ENCODE measurements around the gene INTS11.

Gene INTS11

DNA sequence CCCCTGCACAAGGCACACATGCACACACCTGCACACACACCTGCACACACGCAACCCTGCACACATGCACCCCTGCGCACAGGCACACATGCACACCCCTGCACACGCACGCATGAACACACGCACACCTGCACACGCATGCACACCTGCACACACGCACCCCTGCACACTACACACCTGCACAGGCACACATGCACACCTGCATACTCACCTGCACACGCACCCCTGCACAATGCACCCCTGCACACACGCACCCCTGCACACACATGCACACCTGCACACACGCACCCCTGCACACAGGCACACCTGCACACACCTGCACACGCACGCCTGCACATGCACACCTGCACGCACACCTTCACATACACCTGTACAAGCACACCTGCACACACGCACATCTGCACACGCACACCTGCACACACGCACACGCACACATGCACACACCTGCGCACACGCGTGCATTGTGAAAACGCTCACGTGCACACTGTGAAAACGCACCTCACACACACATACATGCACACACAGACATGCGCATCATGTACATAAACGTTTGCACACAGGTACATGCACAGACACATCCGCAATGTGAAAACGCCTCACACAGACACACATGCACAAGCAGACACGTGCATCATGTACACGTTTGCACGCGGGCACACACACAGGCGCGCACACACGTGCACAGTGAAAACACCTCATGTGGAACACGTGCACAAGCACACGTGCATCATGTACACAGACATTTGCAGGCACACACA is 16.5 kb upstream of the INTS11 start:
- TF ChIP-seq OSR1 (CRISPR knock-in tag; IDR thresholded peaks at IDR 0.05) (no peak), TOX (CRISPR knock-in tag; IDR thresholded peaks at IDR 0.05; ENCODE audit: borderline replicate concordance) (no peak), ZFP30 (CRISPR knock-in tag; IDR thresholded peaks at IDR 0.05) (no peak), GLIS3 (CRISPR knock-in tag; IDR thresholded peaks at IDR 0.05) (no peak), ZNF565 (CRISPR knock-in tag; conservative IDR thresholded peaks at IDR 0.05; ENCODE audit: low read depth) (no peak), BACH2 (CRISPR knock-in tag; IDR thresholded peaks at IDR 0.05; ENCODE audit: borderline replicate concordance) (no peak), ZC3H10 (CRISPR knock-in tag; IDR thresholded peaks at IDR 0.05) (no peak), SNAI2 (CRISPR knock-in tag; IDR thresholded peaks at IDR 0.05) (no peak), ZNF70 (CRISPR knock-in tag; IDR thresholded peaks at IDR 0.05) (no peak), PPARA (CRISPR knock-in tag; IDR thresholded peaks at IDR 0.05; ENCODE audit: borderline replicate concordance) (no peak), ZFP3 (CRISPR knock-in tag; IDR thresholded peaks at IDR 0.05) (no peak), ESRRG (CRISPR knock-in tag; IDR thresholded peaks at IDR 0.05) (no peak)
- TF ChIP-seq, protein P1, sequence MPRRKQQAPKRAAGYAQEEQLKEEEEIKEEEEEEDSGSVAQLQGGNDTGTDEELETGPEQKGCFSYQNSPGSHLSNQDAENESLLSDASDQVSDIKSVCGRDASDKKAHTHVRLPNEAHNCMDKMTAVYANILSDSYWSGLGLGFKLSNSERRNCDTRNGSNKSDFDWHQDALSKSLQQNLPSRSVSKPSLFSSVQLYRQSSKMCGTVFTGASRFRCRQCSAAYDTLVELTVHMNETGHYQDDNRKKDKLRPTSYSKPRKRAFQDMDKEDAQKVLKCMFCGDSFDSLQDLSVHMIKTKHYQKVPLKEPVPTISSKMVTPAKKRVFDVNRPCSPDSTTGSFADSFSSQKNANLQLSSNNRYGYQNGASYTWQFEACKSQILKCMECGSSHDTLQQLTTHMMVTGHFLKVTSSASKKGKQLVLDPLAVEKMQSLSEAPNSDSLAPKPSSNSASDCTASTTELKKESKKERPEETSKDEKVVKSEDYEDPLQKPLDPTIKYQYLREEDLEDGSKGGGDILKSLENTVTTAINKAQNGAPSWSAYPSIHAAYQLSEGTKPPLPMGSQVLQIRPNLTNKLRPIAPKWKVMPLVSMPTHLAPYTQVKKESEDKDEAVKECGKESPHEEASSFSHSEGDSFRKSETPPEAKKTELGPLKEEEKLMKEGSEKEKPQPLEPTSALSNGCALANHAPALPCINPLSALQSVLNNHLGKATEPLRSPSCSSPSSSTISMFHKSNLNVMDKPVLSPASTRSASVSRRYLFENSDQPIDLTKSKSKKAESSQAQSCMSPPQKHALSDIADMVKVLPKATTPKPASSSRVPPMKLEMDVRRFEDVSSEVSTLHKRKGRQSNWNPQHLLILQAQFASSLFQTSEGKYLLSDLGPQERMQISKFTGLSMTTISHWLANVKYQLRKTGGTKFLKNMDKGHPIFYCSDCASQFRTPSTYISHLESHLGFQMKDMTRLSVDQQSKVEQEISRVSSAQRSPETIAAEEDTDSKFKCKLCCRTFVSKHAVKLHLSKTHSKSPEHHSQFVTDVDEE (CRISPR knock-in tag; IDR thresholded peaks at IDR 0.05): no peak
- TF ChIP-seq, protein P2, sequence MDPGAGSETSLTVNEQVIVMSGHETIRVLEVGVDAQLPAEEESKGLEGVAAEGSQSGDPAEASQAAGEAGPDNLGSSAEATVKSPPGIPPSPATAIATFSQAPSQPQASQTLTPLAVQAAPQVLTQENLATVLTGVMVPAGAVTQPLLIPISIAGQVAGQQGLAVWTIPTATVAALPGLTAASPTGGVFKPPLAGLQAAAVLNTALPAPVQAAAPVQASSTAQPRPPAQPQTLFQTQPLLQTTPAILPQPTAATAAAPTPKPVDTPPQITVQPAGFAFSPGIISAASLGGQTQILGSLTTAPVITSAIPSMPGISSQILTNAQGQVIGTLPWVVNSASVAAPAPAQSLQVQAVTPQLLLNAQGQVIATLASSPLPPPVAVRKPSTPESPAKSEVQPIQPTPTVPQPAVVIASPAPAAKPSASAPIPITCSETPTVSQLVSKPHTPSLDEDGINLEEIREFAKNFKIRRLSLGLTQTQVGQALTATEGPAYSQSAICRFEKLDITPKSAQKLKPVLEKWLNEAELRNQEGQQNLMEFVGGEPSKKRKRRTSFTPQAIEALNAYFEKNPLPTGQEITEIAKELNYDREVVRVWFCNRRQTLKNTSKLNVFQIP (CRISPR knock-in tag; IDR thresholded peaks at IDR 0.05; ENCODE audit: borderline replicate concordance, low read depth): no peak
- TF ChIP-seq, protein P3, sequence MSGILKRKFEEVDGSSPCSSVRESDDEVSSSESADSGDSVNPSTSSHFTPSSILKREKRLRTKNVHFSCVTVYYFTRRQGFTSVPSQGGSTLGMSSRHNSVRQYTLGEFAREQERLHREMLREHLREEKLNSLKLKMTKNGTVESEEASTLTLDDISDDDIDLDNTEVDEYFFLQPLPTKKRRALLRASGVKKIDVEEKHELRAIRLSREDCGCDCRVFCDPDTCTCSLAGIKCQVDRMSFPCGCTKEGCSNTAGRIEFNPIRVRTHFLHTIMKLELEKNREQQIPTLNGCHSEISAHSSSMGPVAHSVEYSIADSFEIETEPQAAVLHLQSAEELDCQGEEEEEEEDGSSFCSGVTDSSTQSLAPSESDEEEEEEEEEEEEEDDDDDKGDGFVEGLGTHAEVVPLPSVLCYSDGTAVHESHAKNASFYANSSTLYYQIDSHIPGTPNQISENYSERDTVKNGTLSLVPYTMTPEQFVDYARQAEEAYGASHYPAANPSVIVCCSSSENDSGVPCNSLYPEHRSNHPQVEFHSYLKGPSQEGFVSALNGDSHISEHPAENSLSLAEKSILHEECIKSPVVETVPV (CRISPR knock-in tag; IDR thresholded peaks at IDR 0.05): no peak
- TF ChIP-seq, protein P4, sequence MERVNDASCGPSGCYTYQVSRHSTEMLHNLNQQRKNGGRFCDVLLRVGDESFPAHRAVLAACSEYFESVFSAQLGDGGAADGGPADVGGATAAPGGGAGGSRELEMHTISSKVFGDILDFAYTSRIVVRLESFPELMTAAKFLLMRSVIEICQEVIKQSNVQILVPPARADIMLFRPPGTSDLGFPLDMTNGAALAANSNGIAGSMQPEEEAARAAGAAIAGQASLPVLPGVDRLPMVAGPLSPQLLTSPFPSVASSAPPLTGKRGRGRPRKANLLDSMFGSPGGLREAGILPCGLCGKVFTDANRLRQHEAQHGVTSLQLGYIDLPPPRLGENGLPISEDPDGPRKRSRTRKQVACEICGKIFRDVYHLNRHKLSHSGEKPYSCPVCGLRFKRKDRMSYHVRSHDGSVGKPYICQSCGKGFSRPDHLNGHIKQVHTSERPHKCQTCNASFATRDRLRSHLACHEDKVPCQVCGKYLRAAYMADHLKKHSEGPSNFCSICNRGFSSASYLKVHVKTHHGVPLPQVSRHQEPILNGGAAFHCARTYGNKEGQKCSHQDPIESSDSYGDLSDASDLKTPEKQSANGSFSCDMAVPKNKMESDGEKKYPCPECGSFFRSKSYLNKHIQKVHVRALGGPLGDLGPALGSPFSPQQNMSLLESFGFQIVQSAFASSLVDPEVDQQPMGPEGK (CRISPR knock-in tag; IDR thresholded peaks at IDR 0.05; ENCODE audit: borderline replicate concordance): no peak
- no peak for ATAC-seq

DNA sequence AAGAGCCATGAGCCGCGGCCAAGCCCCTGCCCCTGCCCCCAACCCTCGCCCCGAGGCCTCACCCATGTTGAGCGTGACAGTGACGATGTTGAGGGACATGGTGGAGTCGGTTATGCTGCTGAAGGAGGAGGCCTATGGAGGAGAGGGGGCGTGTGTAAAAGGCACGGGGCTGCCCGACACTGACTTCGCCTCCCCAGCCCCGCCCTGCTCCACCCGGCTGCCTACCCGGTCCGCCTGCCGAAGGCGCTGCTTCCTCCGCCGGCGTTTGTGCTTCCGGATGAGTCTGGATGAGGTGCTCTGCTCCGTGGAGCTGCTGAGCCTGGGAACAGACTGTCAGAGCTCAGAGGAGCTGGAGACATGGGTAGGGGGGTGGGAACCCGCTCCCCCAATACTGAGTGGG is 15.7 kb upstream of the INTS11 start:
- no peak for ATAC-seq
- TF ChIP-seq ZNF8 (CRISPR knock-in tag; IDR thresholded peaks at IDR 0.05): no peak
- no peak for TF ChIP-seq ESRRG (CRISPR knock-in tag; IDR thresholded peaks at IDR 0.05)
- TF ChIP-seq, protein P2 (CRISPR knock-in tag; IDR thresholded peaks at IDR 0.05; ENCODE audit: borderline replicate concordance, low read depth): no peak
- TF ChIP-seq, protein P1 (CRISPR knock-in tag; IDR thresholded peaks at IDR 0.05): no peak
- no peak for TF ChIP-seq ISL1 (CRISPR knock-in tag; IDR thresholded peaks at IDR 0.05)
- no peak for TF ChIP-seq ZNF70 (CRISPR knock-in tag; IDR thresholded peaks at IDR 0.05)
- TF ChIP-seq CSDC2 (CRISPR knock-in tag; IDR thresholded peaks at IDR 0.05): no peak
- no peak for TF ChIP-seq RARB (CRISPR knock-in tag; IDR thresholded peaks at IDR 0.05)
- TF ChIP-seq SNAI2 (CRISPR knock-in tag; IDR thresholded peaks at IDR 0.05): no peak
- TF ChIP-seq, protein P4 (CRISPR knock-in tag; IDR thresholded peaks at IDR 0.05; ENCODE audit: borderline replicate concordance): no peak
- no peak for TF ChIP-seq ZFP30 (CRISPR knock-in tag; IDR thresholded peaks at IDR 0.05)
